Smooth muscle cell (in vitro differentiated cells): ENCODE results near the gene KCNJ5. TPM values are rescaled to one million over a fixed set of nuclear protein-coding genes. Genes with fewer than 3 reads are reported as not detected.

Experiments
- DNase-seq: peaks from one replicate; lab custom pipeline; 2025; ENCODE audit not compliant: unreplicated experiment; lab: John Stamatoyannopoulos, UW
- H2AFZ ChIP-seq: fragments of 200-600 bp; sonication (generic); 2 replicates; pipeline ENCODE4 v1.6.0; 2016; ENCODE audit warnings: antibody characterized with exemption, low read depth, mild to moderate bottlenecking
- H3F3A ChIP-seq: fragments of 200-600 bp; sonication (generic); 2 replicates; pipeline ENCODE4 v1.6.0; 2017; ENCODE audit warnings: antibody characterized with exemption, low read depth
- H3K27ac ChIP-seq: fragments of 200-600 bp; sonication (generic); 2 replicates; pipeline ENCODE4 v1.5.1; 2016; ENCODE audit warnings: low read depth, mild to moderate bottlenecking
- H3K27me3 ChIP-seq: fragments of 200-600 bp; sonication (generic); 2 replicates; pipeline ENCODE4 v1.6.1; 2016; ENCODE audit warnings: low read depth, mild to moderate bottlenecking
- H3K36me3 ChIP-seq: fragments of 200-600 bp; sonication (generic); 2 replicates; pipeline ENCODE4 v1.5.1; 2016; ENCODE audit warnings: low read depth
- H3K4me1 ChIP-seq: fragments of 200-600 bp; sonication (generic); 2 replicates; pipeline ENCODE4 v1.5.1; 2016; ENCODE audit warnings: low read depth
- H3K4me2 ChIP-seq: fragments of 200-600 bp; sonication (generic); 2 replicates; pipeline ENCODE4 v1.6.0; 2016; ENCODE audit warnings: mild to moderate bottlenecking
- H3K4me3 ChIP-seq: fragments of 200-600 bp; sonication (generic); 2 replicates; pipeline ENCODE4 v1.5.1; 2016; ENCODE audit warnings: mild to moderate bottlenecking
- H3K79me2 ChIP-seq: fragments of 200-600 bp; sonication (generic); 2 replicates; pipeline ENCODE4 v1.6.0; 2016; ENCODE audit warnings: low read depth, mild to moderate bottlenecking
- H3K9ac ChIP-seq: fragments of 200-600 bp; sonication (generic); 2 replicates; pipeline ENCODE4 v1.6.0; 2016; ENCODE audit warnings: low read depth
- H3K9me3 ChIP-seq: fragments of 200-600 bp; sonication (generic); replicated peaks from 2 replicates; pipeline ENCODE4 v1.5.1; 2016; ENCODE audit warnings: low read depth
- H4K20me1 ChIP-seq: fragments of 200-600 bp; sonication (generic); 2 replicates; pipeline ENCODE4 v1.6.0; 2016; ENCODE audit warnings: low read depth
- CTCF ChIP-seq: fragments of 200-600 bp; sonication (generic); IDR thresholded peaks from 2 replicates; pipeline ENCODE4 v1.5.1; 2017; ENCODE audit warnings: borderline replicate concordance, mild to moderate bottlenecking, antibody characterized with exemption; ENCODE audit not compliant: insufficient read depth, poor library complexity, severe bottlenecking
- WGBS: methylation state at CpG from one replicate; pipeline ENCODE4 v1.1.7; 2016; ENCODE audit warnings: low lambda C conversion rate; 5-methylcytosine and 5-hydroxymethylcytosine counted together
- polyA plus RNA-seq: library from polyadenylated mRNA; unstranded; fragments of >200 nt; fragmentation: Nextera tagmentation; extraction: Ambion mirVana; gene quantifications from 2 replicates; pipeline ENCODE4 v1.2.1, GENCODE V29; 2016
- total RNA-seq: library from RNA; depleted of rRNA; stranded (reverse); fragments of >200 nt; gene quantifications from 2 replicates; pipeline ENCODE4 v1.2.3, GENCODE V29; 2014

The KCNJ5 gene
- total and polyA plus RNA-seq, 2 experiments from 2014 or later, result 0.11 TPM; not detected in 1

- WGBS, result 85% methylated on average over 1 of the region's 1 CpG
- H3F3A ChIP-seq, result no peaks in the 10 kb centered on the region
- no peaks in the 10 kb centered on the region for H3K79me2 ChIP-seq
- no peaks in the 10 kb centered on the region for H3K9me3 ChIP-seq
- no peak for DNase-seq
- H3K4me1 ChIP-seq, result peaks cover 6% of the 10 kb centered on the region
- H3K27me3 ChIP-seq, result peaks cover 42% of the 10 kb centered on the region
- H3K27ac ChIP-seq, result no peak overlapping the region
- H3K4me2 ChIP-seq, result no peak overlapping the region
- H3K4me3 ChIP-seq, result no peak overlapping the region
- H4K20me1 ChIP-seq, result no peaks in the 10 kb centered on the region
- H3K36me3 ChIP-seq, result no peaks in the 10 kb centered on the region
- H2AFZ ChIP-seq, result no peak overlapping the region
- H3K9ac ChIP-seq, result no peak overlapping the region
- TF ChIP-seq CTCF, result no peak
These were observed 6.7 kb downstream of the KCNJ5 start for GRCh38 chr11:128897826-128898225.

GRCh38 chr11:128898580-128899344, 7.6 kb downstream of the KCNJ5 start:
- Histone ChIP-seq H3K9me3 (no peaks in the 10 kb centered on the region), H3K4me3 (no peak overlapping the region), H3K9ac (no peak overlapping the region), H4K20me1 (no peaks in the 10 kb centered on the region), H3K27me3 (peaks cover 42% of the 10 kb centered on the region), H3K4me2 (no peak overlapping the region), H3K4me1 (peaks cover 15% of the 10 kb centered on the region), H2AFZ (no peak overlapping the region), H3K36me3 (no peaks in the 10 kb centered on the region), H3K27ac (no peak overlapping the region), H3K79me2 (no peaks in the 10 kb centered on the region), H3F3A (no peaks in the 10 kb centered on the region)
- DNase-seq, result no peak
- WGBS, result 95% methylated on average over 13 of the region's 13 CpGs
- TF ChIP-seq CTCF, result no peak

- no peaks in the 10 kb centered on the region for H3K9me3 ChIP-seq
- no peak for TF ChIP-seq CTCF
- peaks cover 29% of the 10 kb centered on the region for H3K4me1 ChIP-seq
- H3K79me2 ChIP-seq, result no peaks in the 10 kb centered on the region
- WGBS, result 71% methylated on average over 4 of the region's 4 CpGs
- no peak overlapping the region for H3K9ac ChIP-seq
- H3K27me3 ChIP-seq, result peaks cover 48% of the 10 kb centered on the region
- no peak for DNase-seq
- H3F3A ChIP-seq, result no peaks in the 10 kb centered on the region
- H2AFZ ChIP-seq, result no peak overlapping the region
- H3K36me3 ChIP-seq, result no peaks in the 10 kb centered on the region
- H3K4me3 ChIP-seq, result no peak overlapping the region
- no peak overlapping the region for H3K4me2 ChIP-seq
- H4K20me1 ChIP-seq, result no peaks in the 10 kb centered on the region
- H3K27ac ChIP-seq, result no peak overlapping the region
These were observed 9.3 kb downstream of the KCNJ5 start for GRCh38 chr11:128900468-128900867.
